Middle frontal gyrus (tissue), 1 donor: Measurements from ENCODE around the gene ERBB4.
"Not testable (repeated sequence)": the region's sequence is repeated elsewhere in the genome, so short reads cannot be mapped to it uniquely, and the experiment has no call there.

Experiments used
- DNase-seq: peaks from one replicate; pipeline ENCODE4 v3.0.0-alpha.2; 2015; ENCODE audit warnings: low spot score; ENCODE audit errors: extremely low spot score

ERBB4 gene

GRCh38 chr2:211744379-211744778, 794.2 kb downstream of the ERBB4 start:
- DNase-seq, result no peak

GRCh38 chr2:211741966-211742365, 796.6 kb downstream of the ERBB4 start:
- no peak for DNase-seq

- DNase-seq, result no peak
These were observed 801.3 kb downstream of the ERBB4 start for GRCh38 chr2:211737282-211737681.

GRCh38 chr2:211730215-211730614, 808.4 kb downstream of the ERBB4 start:
- no peak for DNase-seq

GRCh38 chr2:211729433-211729832, 809.2 kb downstream of the ERBB4 start:
- DNase-seq, result no peak

GRCh38 chr2:211724933-211725332, 813.7 kb downstream of the ERBB4 start:
- no peak for DNase-seq

- no peak for DNase-seq
These were observed 815.2 kb downstream of the ERBB4 start for GRCh38 chr2:211723398-211723797.

- no peak for DNase-seq
These were observed 815.7 kb downstream of the ERBB4 start for GRCh38 chr2:211722928-211723327.

GRCh38 chr2:211721874-211722273, 816.7 kb downstream of the ERBB4 start:
- not testable (repeated sequence) for DNase-seq

- DNase-seq, result no peak
These were observed 829.2 kb downstream of the ERBB4 start for GRCh38 chr2:211709389-211709788.

GRCh38 chr2:211692689-211693088, 845.9 kb downstream of the ERBB4 start:
- DNase-seq, result no peak

- DNase-seq, result no peak
These were observed 847.9 kb downstream of the ERBB4 start for GRCh38 chr2:211690736-211691135.

GRCh38 chr2:211688196-211688595, 850.4 kb downstream of the ERBB4 start:
- DNase-seq, result no peak

GRCh38 chr2:211674715-211675114, 863.9 kb downstream of the ERBB4 start:
- DNase-seq, result no peak

- no peak for DNase-seq
These were observed 865.3 kb downstream of the ERBB4 start for GRCh38 chr2:211673133-211673905.

GRCh38 chr2:211671977-211672376, 866.6 kb downstream of the ERBB4 start:
- DNase-seq, result no peak

GRCh38 chr2:211665299-211665698, 873.3 kb downstream of the ERBB4 start:
- DNase-seq, result no peak

- DNase-seq, result no peak
These were observed 874.3 kb downstream of the ERBB4 start for GRCh38 chr2:211664321-211664720.

- no peak for DNase-seq
These were observed 884.3 kb downstream of the ERBB4 start for GRCh38 chr2:211654211-211654780.

- no peak for DNase-seq
These were observed 886.3 kb downstream of the ERBB4 start for GRCh38 chr2:211652327-211652726.

GRCh38 chr2:211649331-211649730, 889.3 kb downstream of the ERBB4 start:
- DNase-seq, result no peak

GRCh38 chr2:211631503-211631902, 907.1 kb downstream of the ERBB4 start:
- no peak for DNase-seq

GRCh38 chr2:211623096-211623495, 915.5 kb downstream of the ERBB4 start:
- DNase-seq, result no peak
